ENCODE results near the gene ATXN1.

ATXN1 gene

DNA sequence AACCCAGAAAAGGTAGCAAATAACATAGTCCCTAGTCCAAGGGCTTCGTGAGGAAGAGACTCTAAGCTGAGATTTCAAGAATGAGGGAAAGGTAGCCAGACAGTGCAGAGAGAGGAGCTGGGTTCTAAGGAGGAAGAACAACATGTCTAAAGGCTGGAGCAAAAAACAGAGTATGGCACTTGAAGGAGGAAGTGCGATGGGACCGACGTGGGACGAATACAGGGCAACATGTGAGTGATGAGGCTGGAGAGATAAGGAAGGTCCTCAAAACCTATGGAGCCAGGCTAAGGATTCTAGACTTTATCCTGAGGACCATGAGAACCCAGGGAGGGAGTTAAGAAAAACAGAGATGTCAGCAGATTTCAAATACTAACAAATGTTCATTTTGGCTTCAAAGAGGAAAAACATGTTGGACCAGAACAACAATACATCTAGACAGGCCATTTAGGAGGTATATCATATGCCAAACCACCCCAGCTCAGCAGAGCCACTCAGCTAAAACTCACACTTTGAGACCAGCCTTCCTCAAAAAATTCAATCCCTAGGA lies 17.5 kb downstream of the ATXN1 start:
- DNase-seq (ENCODE audit: low read depth in 2 of 2) = no peak

GRCh38 chr6:16742116-16742515 lies 19.1 kb downstream of the ATXN1 start:
- DNase-seq (ENCODE audit: low read depth in 2 of 2) = no peak

DNA sequence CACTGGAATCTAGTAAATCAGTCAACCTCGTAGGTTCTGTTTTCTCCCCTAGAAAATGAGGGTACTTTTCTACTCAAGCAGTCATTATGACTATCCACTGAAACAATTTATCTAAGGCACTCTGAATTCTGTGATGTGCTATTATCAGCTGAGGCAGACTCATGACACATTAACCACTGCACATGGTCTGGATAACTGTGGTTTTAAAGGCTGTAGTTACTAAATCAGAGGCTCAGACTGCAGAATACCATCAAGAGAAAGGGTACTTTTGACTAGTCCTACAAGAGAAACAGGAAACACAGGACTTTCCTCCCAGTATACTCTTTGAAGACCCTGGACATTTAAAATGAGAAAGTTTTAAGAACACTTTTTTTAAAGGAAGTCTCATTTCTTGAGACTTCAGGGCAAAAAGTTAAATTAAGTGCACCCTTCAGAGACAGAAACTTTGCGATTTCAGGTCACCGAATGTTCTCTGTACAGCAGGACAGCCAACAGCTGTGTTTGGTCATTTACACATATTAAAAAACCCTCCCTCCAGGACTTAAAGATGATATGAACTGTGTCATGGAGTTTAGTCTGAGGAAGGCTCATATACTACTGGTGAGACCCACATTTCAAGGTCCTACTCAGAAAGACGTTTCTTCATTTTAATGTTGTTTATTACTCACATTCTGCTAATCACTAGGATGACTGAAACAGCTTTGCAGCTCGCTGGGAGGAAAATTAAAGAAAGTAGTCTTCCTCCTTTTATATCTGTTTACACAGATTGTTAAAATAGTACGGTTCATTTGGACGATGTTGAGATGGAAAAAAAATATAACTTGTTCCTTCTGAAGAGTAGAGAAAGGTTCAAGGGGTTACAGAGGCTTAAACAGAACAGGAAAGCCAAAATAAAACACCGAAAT lies 19.9 kb downstream of the ATXN1 start:
- no peak for DNase-seq (ENCODE audit: low read depth in 2 of 2)

- no peak for DNase-seq (ENCODE audit: low read depth in 2 of 2)
Measured at GRCh38 chr6:16740097-16740496, 21.2 kb downstream of the ATXN1 start.

GRCh38 chr6:16739329-16739801 lies 21.9 kb downstream of the ATXN1 start:
- no peak for DNase-seq (ENCODE audit: low read depth in 2 of 2)

DNA sequence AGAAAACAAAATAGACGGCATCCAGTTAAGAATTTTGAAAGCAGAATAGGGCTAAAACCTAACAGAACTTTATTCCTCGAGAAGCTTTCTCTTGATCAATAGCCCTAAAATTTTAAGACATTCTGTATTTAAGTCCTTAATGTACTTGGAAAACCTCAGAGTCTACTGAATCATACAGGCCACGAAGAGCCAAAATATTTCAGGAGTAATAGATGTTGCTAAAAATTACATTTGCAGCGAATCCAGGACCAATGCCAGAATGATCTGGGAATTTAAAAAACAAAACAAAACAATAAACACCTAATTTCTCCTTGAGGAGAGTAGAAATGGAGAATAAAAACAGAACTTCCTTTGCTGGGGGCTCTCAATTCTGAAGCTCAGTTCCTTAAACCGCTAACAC lies 23.3 kb downstream of the ATXN1 start:
- no peak for DNase-seq (ENCODE audit: low read depth in 2 of 2)

DNA sequence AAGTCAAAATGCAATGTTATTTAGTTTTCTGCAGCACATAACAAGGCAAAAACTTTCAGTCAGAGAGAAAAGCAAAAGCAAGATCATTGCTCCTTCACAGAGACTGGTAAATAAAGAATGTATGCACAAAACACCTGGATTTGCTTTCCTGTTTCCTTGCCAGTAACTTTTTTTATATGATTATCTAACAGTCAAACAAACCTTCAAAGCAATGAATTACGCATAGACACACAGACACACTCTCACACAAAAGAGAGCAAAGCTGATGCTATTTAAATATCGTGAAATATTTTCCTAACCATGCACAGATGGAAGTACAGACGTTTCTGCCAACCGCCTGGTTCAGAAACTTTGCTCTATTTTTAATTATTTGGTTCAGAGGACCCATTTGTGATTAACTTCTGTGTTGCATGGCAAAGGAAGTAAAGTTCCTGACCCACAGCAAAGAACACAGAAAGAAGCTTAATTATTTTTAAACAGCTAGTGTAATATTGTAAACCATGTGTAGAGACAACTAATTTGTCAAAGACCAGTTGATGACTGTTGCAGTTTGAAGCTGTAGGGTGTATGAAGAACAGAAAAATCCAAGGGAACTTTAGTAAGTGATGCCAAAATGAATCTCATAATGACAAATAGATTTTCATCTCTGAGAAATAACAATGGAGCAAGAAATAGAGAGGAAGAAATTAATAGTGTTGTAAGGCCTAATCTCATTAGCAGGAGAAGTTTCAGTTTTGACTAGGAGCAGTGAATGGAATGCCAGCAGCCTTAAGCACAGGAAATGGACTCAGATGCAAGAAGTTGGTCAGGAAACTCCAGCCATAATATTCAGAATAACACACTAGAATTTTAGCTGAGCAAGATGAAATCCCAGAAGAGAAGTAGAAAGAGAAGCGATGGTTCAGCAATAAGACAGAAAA lies 24.1 kb downstream of the ATXN1 start:
- DNase-seq (ENCODE audit: low read depth in 2 of 2) = no peak

DNA sequence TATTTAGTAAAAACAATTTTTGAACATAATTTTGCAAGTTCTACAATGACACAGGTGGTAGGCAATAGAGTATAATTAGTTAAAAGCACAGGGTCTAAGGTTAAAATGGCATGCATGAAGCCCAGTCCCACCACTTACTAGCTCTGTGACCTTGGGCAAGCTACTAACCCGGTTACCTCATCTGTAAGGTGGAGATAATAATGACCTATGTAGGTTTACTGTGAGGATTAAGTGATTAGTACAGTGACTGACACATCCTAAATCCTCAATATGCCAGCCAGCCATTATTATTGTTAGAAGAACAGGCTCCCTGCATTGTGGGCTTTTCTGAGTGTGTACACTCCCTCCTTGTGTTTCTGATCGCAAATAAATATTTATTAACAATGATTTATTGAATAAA lies 26.2 kb downstream of the ATXN1 start:
- no peak for DNase-seq (ENCODE audit: low read depth in 2 of 2)

DNA sequence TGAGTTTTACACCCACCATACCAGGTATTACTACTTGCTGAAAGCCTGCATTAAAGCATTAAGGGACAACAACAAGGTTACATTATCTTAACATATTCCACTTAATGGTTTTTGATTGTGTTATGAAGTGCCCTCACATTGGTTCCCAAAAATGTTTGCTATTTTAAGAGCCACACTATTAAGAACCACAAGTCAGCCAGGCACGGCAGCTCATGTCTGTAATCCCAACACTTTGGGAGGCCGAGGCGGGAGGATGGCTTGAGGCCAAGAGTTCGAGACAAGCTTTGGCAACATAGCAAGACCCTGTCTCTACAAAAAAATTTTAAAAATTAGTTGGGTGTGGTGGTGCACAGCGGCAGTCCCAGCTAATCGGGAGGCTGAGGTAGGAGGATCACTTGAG lies 28.2 kb downstream of the ATXN1 start:
- no peak for DNase-seq (ENCODE audit: low read depth in 2 of 2)

DNA sequence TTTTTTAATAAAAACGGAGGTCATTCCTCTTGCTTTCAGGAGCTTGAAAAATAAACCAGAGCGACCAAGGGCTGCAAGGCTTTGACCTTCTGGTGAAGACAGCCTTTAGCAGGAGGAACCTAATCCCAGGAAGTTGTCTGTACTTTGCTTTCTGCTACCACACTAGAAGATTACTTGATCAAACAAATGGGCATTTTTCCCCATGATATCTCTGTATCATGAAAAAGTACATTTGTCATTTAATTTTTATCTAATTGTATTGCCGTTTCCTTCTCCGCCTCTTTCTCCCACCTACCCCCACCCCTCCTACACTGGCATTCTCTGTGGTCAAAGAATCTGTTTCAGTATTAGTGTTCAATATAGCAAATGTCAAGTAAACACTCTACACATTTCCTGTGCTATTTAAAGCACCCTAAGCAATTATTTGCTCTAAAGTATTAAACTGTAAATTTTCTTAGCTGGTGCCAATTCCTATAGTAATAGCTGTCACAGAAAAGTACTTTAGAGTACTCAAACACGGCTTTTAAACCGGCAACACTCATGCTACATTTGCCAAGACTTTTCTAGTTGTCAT lies 29.7 kb downstream of the ATXN1 start:
- DNase-seq (ENCODE audit: low read depth in 2 of 2) = no peak

- no peak for DNase-seq (ENCODE audit: low read depth in 2 of 2)
Measured at GRCh38 chr6:16730738-16731477, 30.4 kb downstream of the ATXN1 start.

DNA sequence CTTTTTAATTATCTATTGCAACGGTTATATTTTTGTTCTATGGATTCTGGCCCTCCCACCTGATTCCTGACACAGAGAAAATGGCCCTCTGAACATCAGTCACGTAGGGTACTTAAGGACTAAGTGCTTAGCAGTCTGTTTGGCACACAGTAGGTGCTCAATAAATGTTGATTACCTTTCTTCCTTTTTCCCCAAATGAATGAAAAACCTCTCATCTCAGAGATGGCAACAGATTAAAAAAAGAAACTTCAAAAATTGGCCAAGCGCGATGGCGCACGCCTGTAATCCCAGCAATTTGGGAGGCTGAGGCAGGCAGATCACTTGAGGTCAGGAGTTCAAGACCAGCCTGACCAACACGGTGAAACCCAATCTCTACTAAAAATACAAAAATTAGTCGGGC lies 31.5 kb downstream of the ATXN1 start:
- DNase-seq (ENCODE audit: low read depth in 2 of 2) = no peak

- DNase-seq (ENCODE audit: low read depth in 2 of 2) = no peak
Measured at GRCh38 chr6:16729183-16729691, 32.0 kb downstream of the ATXN1 start.

- no peak for DNase-seq (ENCODE audit: low read depth in 2 of 2)
Measured at GRCh38 chr6:16728513-16729182, 32.6 kb downstream of the ATXN1 start.

GRCh38 chr6:16727996-16728395 lies 33.3 kb downstream of the ATXN1 start:
- DNase-seq (ENCODE audit: low read depth in 2 of 2) = no peak

DNA sequence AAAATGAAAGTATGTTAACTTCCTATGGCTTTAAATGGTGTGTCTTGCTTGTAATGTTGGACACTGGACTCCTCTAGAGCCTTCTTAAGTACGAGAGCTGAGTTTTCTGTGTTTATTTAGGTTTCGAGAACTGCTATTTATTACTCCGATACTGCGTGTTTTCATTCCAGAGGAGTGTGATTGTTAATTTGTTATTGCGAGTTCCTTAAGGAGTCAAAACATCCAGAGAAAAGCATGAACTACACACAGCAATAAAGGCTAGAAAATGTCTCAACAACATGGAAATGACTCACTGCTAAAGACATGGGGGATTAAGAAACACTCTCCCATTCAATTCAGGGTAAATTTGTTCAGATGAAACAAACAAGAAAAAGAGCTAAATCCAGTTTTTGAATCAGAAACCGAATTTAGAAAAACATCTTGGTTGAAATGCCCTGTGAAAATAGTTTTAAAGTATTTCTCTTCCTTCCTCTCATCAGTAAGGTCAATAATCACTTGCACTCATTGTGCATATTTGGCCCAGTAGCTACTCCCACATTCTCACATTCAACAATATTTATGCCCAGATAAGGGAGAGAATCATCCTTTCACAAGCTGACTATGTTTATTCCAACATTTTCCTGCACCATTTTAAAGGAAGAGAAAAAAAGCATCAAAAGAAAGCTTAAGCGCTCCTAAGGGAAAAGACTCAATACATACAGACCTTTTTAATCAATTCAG lies 36.0 kb downstream of the ATXN1 start:
- DNase-seq (ENCODE audit: low read depth in 2 of 2) = no peak

DNA sequence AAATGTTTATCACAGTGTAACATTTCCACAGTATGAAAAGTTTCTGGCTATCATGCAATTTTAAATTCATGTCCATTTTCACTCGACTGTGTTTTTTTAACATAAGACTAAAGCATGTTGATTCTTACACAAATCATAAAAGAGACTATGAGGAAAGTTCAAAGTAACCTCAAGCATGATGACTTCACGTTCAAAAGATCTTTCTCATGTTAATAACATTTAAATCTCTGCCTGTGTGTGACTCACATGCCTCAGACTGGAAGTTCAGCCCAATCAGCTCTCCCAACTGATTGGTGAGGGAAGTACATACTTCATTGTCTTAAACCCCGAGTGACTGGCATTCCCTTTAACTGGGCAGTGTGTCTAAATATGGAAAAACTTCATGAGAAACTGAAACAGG lies 37.4 kb downstream of the ATXN1 start:
- no peak for DNase-seq (ENCODE audit: low read depth in 2 of 2)

- DNase-seq (ENCODE audit: low read depth in 2 of 2) = no peak
Measured at GRCh38 chr6:16723402-16723801, 37.9 kb downstream of the ATXN1 start.

GRCh38 chr6:16722630-16723029 lies 38.6 kb downstream of the ATXN1 start:
- DNase-seq (ENCODE audit: low read depth in 2 of 2) = no peak

DNA sequence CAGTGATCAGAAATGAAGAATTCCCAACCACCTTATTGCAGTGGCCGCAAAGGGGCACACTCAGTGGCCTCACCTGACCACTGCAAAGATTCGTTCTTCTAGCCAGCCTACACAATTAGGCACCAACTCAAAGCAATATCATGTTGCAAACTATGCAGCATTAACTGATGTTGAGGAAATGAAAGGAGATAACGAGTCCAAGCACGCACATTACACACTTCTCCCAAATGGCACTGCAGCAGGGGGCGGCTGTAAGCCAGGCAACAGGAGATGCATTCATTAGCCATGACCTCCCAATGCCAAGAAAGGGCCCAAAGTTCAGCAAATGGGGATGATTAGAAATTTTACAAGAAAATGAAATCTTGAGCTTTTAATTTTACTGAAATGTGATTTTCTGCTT lies 39.3 kb downstream of the ATXN1 start:
- no peak for DNase-seq (ENCODE audit: low read depth in 2 of 2)
